ENCODE data around the gene UAP1L1. TPM values are rescaled to one million over a fixed set of nuclear protein-coding genes. Genes with fewer than 3 reads are reported as not detected.
A peak's percentile ranks its signal among the peaks of the same experiment; 100 is the strongest.

The UAP1L1 gene
- total RNA-seq, 1 experiment from 2014 or later, result 24.6 TPM

GRCh38 chr9:137085920-137086530 lies 8.7 kb downstream of the UAP1L1 start:
- H3K4me1 Mint-ChIP-seq (ENCODE audit: low read depth, unreplicated experiment), result peaks cover 15% of the 10 kb centered on the region
- H3K27me3 ChIP-seq (replicated peaks; ENCODE audit: control insufficient read depth, insufficient read depth, low read length), result no peaks in the 10 kb centered on the region
- ChIA-PET CTCF (interaction anchor here (0.6 to 2.9 kb wide), 18 partner anchors 10 to 324 kb away, joined by 3 to 42 read pairs (median 6); partner anchors contain the start of genes AJM1, NPDC1 and SAPCD2), POLR2A (interaction anchor here (0.6 to 1.8 kb wide), 15 partner anchors 14 to 393 kb away, joined by 3 to 24 read pairs (median 5); partner anchors contain the start of genes NRARP, PAXX, RABL6 and SAPCD2)
- DNase-seq, result peak; percentile 69 to 79
- H3K4me1 ChIP-seq, result peaks cover 7% of the 10 kb centered on the region
- peak overlapping the region; percentile 100 for H3K4me3 Mint-ChIP-seq (ENCODE audit: unreplicated experiment)
- H3K36me3 Mint-ChIP-seq (ENCODE audit: insufficient read depth, unreplicated experiment), result peaks cover 22% of the 10 kb centered on the region
- H3K27me3 Mint-ChIP-seq (ENCODE audit: insufficient read depth, unreplicated experiment), result no peaks in the 10 kb centered on the region
- intact Hi-C loops (cut with micrococcal nuclease; ENCODE audit: unreplicated experiment), result loop anchor here (1.0 kb wide), 1 partner anchor 16 kb away; the partner anchor contains the start of gene SAPCD2
- peak overlapping the region; percentile 100 for H3K27ac Mint-ChIP-seq (ENCODE audit: unreplicated experiment)
- no TSS peak for BruUV-seq (replicated peaks)
- H3K9me3 Mint-ChIP-seq (ENCODE audit: unreplicated experiment), result no peaks in the 10 kb centered on the region
- H3K36me3 ChIP-seq (ENCODE audit: control insufficient read depth, insufficient read depth, low read length), result no peaks in the 10 kb centered on the region; the same call in 1 of the 2 replicates
- H3K9me3 ChIP-seq, result no peaks in the 10 kb centered on the region
- no peak for TF ChIP-seq CTCF (IDR thresholded peaks at IDR 0.05; ENCODE audit: insufficient read depth in 1 of 2, low read depth in 1 of 2, low read length in 1 of 2, severe bottlenecking in 1 of 2, unreplicated experiment in 1 of 2)
- H3K4me3 ChIP-seq (ENCODE audit: low read depth, low read length), result peak overlapping the region; percentile 75

GRCh38 chr9:137086531-137087408 lies 9.5 kb downstream of the UAP1L1 start, which contains the start of gene MAN1B1:
Gene MAN1B1 (plus strand): TSS chr9:137086985. CDS start chr9:137087000, 15 bp downstream.
- Mint-ChIP-seq H3K27ac (ENCODE audit: unreplicated experiment) (peak within 1 kb of the TSS; percentile 100), H3K4me1 (ENCODE audit: low read depth, unreplicated experiment) (peaks cover 15% of the 10 kb centered on the region), H3K36me3 (ENCODE audit: insufficient read depth, unreplicated experiment) (peaks cover 22% of the 10 kb centered on the region), H3K4me3 (ENCODE audit: unreplicated experiment) (peak within 1 kb of the TSS; percentile 100), H3K27me3 (ENCODE audit: insufficient read depth, unreplicated experiment) (no peaks in the 10 kb centered on the region), H3K9me3 (ENCODE audit: unreplicated experiment) (no peaks in the 10 kb centered on the region)
- peaks cover 7% of the 10 kb centered on the region for H3K4me1 ChIP-seq
- no peaks in the 10 kb centered on the region for H3K9me3 ChIP-seq
- DNase-seq, result peak; percentile 99
- ChIA-PET POLR2A (interaction anchor here (0.5 to 1.8 kb wide), 19 partner anchors 15 to 393 kb away, joined by 3 to 24 read pairs (median 4); partner anchors contain the start of genes NRARP, PAXX, RABL6 and SAPCD2), CTCF (interaction anchor here (0.6 to 2.9 kb wide), 23 partner anchors 9 to 393 kb away, joined by 3 to 42 read pairs (median 5); partner anchors contain the start of genes AJM1, CLIC3, NPDC1 and SAPCD2)
- H3K4me3 ChIP-seq (ENCODE audit: low read depth, low read length), result peak within 1 kb of the TSS; percentile 75
- H3K36me3 ChIP-seq (ENCODE audit: control insufficient read depth, insufficient read depth, low read length), result no peaks in the 10 kb centered on the region; the same call in 1 of the 2 replicates
- intact Hi-C loops (cut with micrococcal nuclease; ENCODE audit: unreplicated experiment), result loop anchor here (1.0 kb wide), 1 partner anchor 16 kb away; the partner anchor contains the start of gene SAPCD2
- no peaks in the 10 kb centered on the region for H3K27me3 ChIP-seq (replicated peaks; ENCODE audit: control insufficient read depth, insufficient read depth, low read length)
- TF ChIP-seq CTCF (IDR thresholded peaks at IDR 0.05; ENCODE audit: insufficient read depth in 1 of 2, low read depth in 1 of 2, low read length in 1 of 2, severe bottlenecking in 1 of 2, unreplicated experiment in 1 of 2), result no peak
- no TSS peak for BruUV-seq (replicated peaks)

Data from Caco-2 (cell line).